Measurements from ENCODE around the gene MYLK2.

DNA sequence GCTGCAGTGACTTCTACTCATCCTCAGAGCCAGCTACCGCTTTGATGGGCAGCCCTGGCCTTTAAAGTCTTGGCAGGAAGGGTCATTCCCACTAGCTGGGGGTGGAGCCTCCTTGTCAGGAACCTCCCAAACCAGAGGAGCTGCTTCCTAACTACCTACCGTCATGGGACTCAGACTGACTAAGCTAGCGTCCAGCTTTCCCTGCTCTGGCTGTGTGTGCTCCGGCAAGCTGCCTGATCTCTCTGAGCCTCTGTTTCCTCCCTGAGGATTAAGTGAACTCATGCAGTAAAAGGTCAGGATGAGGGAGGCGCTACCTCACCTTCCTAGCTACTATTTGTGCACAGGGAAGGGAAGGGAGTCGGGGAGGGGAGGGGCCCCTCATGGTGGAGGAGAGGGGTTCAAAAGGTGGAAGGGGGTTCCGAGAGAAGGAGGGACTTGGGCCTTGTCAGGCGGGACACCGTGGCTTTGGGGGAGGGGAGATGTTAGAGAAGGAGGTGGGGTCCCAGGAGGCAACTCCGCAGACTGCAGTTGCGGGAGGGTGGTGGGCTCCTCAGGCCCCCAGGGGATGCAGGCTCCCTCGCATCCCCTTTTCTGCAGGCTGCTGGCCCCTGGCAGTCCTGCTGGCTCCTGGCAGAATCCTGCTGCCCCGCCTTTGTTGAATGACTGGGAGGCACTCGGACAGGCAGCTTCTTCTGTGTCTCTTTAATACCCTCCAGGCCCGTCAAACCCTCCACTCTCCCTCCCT is 41.4 kb downstream of the MYLK2 start:
- TF ChIP-seq, protein P1, sequence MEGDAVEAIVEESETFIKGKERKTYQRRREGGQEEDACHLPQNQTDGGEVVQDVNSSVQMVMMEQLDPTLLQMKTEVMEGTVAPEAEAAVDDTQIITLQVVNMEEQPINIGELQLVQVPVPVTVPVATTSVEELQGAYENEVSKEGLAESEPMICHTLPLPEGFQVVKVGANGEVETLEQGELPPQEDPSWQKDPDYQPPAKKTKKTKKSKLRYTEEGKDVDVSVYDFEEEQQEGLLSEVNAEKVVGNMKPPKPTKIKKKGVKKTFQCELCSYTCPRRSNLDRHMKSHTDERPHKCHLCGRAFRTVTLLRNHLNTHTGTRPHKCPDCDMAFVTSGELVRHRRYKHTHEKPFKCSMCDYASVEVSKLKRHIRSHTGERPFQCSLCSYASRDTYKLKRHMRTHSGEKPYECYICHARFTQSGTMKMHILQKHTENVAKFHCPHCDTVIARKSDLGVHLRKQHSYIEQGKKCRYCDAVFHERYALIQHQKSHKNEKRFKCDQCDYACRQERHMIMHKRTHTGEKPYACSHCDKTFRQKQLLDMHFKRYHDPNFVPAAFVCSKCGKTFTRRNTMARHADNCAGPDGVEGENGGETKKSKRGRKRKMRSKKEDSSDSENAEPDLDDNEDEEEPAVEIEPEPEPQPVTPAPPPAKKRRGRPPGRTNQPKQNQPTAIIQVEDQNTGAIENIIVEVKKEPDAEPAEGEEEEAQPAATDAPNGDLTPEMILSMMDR (IDR thresholded peaks at IDR 0.05): no peak
- TF ChIP-seq EP300 (IDR thresholded peaks at IDR 0.05): no peak
- TF ChIP-seq POLR2AphosphoS5 (IDR thresholded peaks at IDR 0.05): no peak
- no peak for TF ChIP-seq POLR2A (IDR thresholded peaks at IDR 0.05)

Measured in gastroesophageal sphincter (tissue), 3 donors.